Measurements from ENCODE around the gene HLA-DQB2.
"Not testable (repeated sequence)": the region's sequence is repeated elsewhere in the genome, so short reads cannot be mapped to it uniquely, and the experiment has no call there.

HLA-DQB2 gene

DNA sequence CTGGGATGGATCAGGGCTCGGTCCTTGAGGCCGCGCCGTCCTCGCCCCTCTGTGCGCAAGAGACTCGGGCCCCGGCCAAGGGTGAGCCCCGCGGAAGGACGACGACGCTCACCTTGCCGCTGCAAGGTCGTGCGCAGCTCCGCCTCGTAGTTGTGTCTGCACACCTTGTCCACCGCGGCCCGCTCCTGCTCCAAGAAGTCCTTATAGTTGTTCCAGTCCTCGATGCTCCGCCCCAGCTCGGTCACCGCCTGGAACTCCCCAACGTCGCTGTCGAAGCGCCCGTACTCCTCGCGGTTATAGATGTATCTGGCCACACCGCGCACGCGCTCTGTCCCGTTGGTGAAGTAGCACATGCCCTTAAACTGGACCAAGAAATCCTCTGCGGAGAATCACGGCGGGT lies 1.8 kb downstream of the HLA-DQB2 start:
- no peaks in the 10 kb centered on the region for H4K20me1 ChIP-seq
- H3K9me3 ChIP-seq (replicated peaks in 1 of 11) = no peaks in the 10 kb centered on the region
- no peak overlapping the region for H3K4me2 ChIP-seq
- no peak overlapping the region for H3K9ac ChIP-seq
- H3K4me1 ChIP-seq = no peaks in the 10 kb centered on the region
- H3K27me3 ChIP-seq = 0 out of 22 replicates have a peak, but pooled peaks cover 0 to 3% (median 0%) of the 10 kb centered on the region in 11 experiments
- TF ChIP-seq Cebpa-rat (IDR thresholded peaks at IDR 0.05) = no peak
- no peak overlapping the region for H3K4me3 ChIP-seq
- H3K36me3 ChIP-seq = no peaks in the 10 kb centered on the region
- no peak overlapping the region for H3K27ac ChIP-seq

DNA sequence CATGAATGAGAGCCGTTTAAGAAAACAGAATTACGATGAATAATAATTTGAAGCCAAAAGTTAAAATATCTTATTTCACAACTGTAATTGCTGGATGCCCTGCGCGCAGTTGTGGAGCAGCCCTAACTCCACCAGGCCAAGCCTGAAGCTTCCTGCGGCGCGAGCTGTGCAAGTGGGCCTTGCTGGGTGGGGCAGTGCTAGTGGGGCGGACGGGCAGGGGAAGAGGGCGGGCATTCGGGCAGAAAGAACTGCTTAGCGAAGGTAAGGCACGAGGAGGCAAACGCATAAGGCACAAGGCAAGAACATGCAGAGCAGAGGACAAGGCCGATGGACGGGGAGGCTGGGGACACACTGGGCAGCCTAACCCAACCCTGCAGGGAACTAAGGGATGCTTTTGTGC lies 2.3 kb downstream of the HLA-DQB2 start:
- Histone ChIP-seq H4K20me1 (no peaks in the 10 kb centered on the region), H3K27ac (no peak overlapping the region), H3K36me3 (no peaks in the 10 kb centered on the region), H3K4me3 (no peak overlapping the region), H3K9me3 (replicated peaks in 1 of 11) (no peaks in the 10 kb centered on the region), H3K4me2 (no peak overlapping the region), H3K4me1 (no peaks in the 10 kb centered on the region), H3K9ac (no peak overlapping the region), H3K27me3 (0 out of 22 replicates have a peak, but pooled peaks cover 0 to 3% (median 0%) of the 10 kb centered on the region in 11 experiments)
- no peak for TF ChIP-seq Cebpa-rat (IDR thresholded peaks at IDR 0.05)

DNA sequence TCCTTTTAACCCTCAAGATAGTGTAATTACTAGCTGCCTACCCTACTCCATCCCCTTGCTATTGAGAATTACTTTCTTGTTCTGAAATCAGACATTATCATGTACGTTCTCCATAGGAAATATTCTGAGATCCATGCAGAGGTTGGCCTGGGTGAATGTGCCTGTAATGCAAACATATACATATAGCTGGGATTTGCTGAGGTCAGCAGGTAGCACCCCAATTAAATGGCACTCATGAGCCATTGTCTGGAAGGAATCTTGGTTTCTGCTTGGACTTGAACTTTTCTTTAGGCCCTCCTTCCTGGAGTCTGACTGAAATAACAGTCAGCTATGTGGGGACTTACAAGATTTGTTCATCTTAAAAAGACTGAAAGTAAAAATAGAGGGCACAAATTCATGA lies 3.7 kb downstream of the HLA-DQB2 start:
- Histone ChIP-seq H3K4me2 (no peak overlapping the region), H3K4me3 (no peak overlapping the region), H3K27me3 (0 out of 22 replicates have a peak, but pooled peaks cover 0 to 3% (median 0%) of the 10 kb centered on the region in 11 experiments), H3K9me3 (replicated peaks in 1 of 11) (no peaks in the 10 kb centered on the region), H3K9ac (no peak overlapping the region), H3K27ac (no peak overlapping the region), H3K4me1 (no peaks in the 10 kb centered on the region), H4K20me1 (no peaks in the 10 kb centered on the region), H3K36me3 (no peaks in the 10 kb centered on the region)
- TF ChIP-seq Cebpa-rat (IDR thresholded peaks at IDR 0.05) = no peak

DNA sequence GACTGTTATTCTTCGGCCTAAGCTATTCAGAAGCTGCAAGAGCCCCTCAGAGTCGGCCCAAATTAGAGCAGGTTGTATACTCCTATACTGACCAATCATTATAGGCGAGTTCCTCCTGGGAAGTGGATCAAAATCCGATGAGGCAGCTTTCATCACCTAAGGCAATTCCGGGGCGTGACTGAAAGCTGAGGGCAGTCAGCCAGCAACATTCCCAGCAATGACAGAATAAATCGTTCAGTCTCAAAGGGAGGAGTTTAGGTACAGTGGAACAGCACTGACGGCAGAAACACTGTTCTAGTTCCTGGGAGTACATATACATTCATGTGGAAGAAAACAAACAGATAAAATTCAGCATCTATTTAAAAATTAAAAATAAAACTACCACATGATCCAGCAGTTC lies 10.8 kb downstream of the HLA-DQB2 start:
- no peaks in the 10 kb centered on the region for H3K27me3 ChIP-seq
- H4K20me1 ChIP-seq = no peaks in the 10 kb centered on the region
- no peaks in the 10 kb centered on the region for H3K4me1 ChIP-seq
- H3K4me3 ChIP-seq = no peak overlapping the region
- no peak overlapping the region for H3K9ac ChIP-seq
- TF ChIP-seq Cebpa-rat (IDR thresholded peaks at IDR 0.05) = no peak
- H3K9me3 ChIP-seq (replicated peaks in 1 of 11) = no peaks in the 10 kb centered on the region
- H3K27ac ChIP-seq = no peak overlapping the region
- no peaks in the 10 kb centered on the region for H3K36me3 ChIP-seq
- H3K4me2 ChIP-seq = no peak overlapping the region

DNA sequence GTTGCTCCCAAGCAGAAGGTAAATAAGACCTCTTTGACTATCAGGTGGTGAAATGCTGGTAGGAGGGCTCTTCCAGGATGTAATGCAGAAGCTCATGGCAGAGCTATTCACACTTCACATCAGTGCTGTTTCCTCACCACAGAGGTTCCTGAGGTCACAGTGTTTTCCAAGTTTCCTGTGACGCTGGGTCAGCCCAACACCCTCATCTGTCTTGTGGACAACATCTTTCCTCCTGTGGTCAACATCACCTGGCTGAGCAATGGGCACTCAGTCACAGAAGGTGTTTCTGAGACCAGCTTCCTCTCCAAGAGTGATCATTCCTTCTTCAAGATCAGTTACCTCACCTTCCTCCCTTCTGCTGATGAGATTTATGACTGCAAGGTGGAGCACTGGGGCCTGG lies 17.7 kb downstream of the HLA-DQB2 start:
- H3K36me3 ChIP-seq; H3K4me2 ChIP-seq; H3K27me3 ChIP-seq; H3K4me1 ChIP-seq; H3K4me3 ChIP-seq; H4K20me1 ChIP-seq; H3K27ac ChIP-seq; H3K9me3 ChIP-seq (replicated peaks in 1 of 11); H3K9ac ChIP-seq: not testable (repeated sequence)

DNA sequence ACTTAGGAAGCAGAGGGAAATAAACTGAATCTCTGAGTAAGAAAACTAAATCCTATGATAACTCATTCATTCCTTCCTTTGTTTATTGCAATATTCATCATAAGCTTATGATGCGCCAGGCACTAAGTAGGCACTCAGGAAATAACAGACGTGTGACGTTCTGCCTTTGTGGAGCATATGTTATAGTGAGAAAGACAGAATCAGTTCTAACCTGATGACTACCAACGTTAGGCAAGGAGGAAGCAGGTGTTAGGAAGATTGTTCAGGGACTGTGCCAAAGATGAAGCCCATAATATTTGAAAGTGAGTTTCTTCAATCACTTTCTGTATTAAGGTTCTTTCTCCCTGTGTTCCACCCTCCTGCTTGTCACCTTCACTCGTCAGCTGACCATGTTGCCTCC lies 18.6 kb downstream of the HLA-DQB2 start:
- Histone ChIP-seq H3K27me3 (no peaks in the 10 kb centered on the region), H3K4me2 (no peak overlapping the region; a peak in 1 of 22 replicates), H3K27ac (no peak overlapping the region), H3K4me1 (peaks cover 0 to 5% (median 0%) of the 10 kb centered on the region in 10 experiments; a peak in 1 of 20 replicates), H4K20me1 (no peaks in the 10 kb centered on the region), H3K36me3 (no peaks in the 10 kb centered on the region), H3K4me3 (no peak overlapping the region), H3K9ac (no peak overlapping the region), H3K9me3 (replicated peaks in 1 of 11) (no peaks in the 10 kb centered on the region)
- no peak for TF ChIP-seq Cebpa-rat (IDR thresholded peaks at IDR 0.05)

DNA sequence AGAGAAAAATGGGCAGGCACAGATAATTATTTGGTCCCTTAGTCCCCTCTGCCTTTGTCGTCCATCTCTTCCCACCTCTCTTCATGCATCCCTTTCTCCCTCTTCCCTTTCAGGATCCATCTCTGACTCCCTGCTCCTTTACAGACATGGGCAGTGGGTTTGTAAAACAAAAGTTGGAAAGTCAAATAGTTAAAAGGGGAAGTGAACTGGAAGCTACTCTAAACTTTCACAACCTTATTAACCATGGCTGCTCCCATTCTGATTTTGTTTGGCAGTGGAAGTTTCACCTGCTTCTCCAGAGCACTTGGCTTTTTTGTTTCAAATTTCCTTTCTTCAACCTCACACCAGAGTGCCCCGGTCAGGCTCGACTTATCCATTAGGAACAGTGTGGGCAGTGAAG lies 21.0 kb downstream of the HLA-DQB2 start:
- Histone ChIP-seq H4K20me1 (no peaks in the 10 kb centered on the region), H3K27me3 (no peaks in the 10 kb centered on the region), H3K9ac (no peak overlapping the region), H3K36me3 (no peaks in the 10 kb centered on the region), H3K27ac (no peak overlapping the region), H3K4me3 (no peak overlapping the region), H3K4me1 (peaks cover 0 to 5% (median 0%) of the 10 kb centered on the region in 10 experiments; a peak in 1 of 20 replicates), H3K9me3 (replicated peaks in 1 of 11) (no peaks in the 10 kb centered on the region), H3K4me2 (no peak overlapping the region)
- TF ChIP-seq Cebpa-rat (IDR thresholded peaks at IDR 0.05) = no peak

DNA sequence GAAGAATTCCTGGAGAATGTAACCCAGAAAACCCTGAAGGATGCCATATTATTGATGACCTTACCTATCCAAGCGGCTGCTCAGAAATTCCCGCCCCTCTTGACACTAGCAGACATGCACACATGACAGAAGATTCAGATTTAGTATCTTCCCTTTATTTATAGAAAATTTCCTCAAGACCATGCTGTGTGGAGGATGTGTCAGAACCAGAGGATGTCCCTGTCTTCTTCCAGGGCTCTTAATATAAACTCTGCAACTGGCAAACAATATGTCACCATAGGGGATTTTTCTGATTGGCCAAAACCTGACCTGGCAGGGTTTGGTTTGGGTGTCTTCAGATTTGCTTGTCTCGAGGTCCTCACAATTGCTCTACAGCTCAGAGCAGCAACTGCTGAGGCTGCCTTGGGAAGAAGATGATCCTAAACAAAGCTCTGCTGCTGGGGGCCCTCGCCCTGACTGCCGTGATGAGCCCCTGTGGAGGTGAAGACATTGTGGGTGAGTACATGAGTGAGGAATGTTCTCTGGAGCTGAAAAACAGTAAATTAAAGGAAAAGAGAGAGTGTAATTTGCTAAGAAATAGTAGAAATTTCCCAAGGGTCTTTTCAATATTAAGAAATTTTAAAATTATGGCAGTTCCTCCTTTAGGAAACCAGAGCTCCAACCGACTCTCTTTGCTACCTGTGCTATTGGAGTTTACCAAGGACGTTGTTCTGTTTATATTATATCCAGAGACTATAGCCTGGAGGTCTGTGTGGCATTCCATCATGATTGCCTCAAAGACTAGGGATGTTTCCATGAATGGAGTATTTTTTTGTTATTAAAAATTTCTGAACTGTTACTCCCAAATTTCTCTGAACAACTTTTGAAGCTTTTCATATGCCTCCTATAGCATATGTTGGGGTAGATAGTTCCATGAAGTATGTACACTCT lies 22.0 kb downstream of the HLA-DQB2 start, which contains the start of gene HLA-DQA2:
HLA-DQA2 (plus strand) TSS at position 361 of the 930 bp plus-strand sequence; CDS start at position 414, 53 bp downstream.
- peaks cover 0 to 5% (median 0%) of the 10 kb centered on the region in 10 experiments; a peak in 1 of 20 replicates for H3K4me1 ChIP-seq
- TF ChIP-seq Cebpa-rat (IDR thresholded peaks at IDR 0.05) = no peak
- no peaks in the 10 kb centered on the region for H3K9me3 ChIP-seq (replicated peaks in 1 of 11)
- H3K36me3 ChIP-seq = no peaks in the 10 kb centered on the region
- no peak within 1 kb of the TSS for H3K9ac ChIP-seq
- H3K27me3 ChIP-seq = no peaks in the 10 kb centered on the region
- no peaks in the 10 kb centered on the region for H4K20me1 ChIP-seq
- H3K4me2 ChIP-seq = no peak within 1 kb of the TSS
- no peak within 1 kb of the TSS for H3K27ac ChIP-seq
- H3K4me3 ChIP-seq = no peak within 1 kb of the TSS

DNA sequence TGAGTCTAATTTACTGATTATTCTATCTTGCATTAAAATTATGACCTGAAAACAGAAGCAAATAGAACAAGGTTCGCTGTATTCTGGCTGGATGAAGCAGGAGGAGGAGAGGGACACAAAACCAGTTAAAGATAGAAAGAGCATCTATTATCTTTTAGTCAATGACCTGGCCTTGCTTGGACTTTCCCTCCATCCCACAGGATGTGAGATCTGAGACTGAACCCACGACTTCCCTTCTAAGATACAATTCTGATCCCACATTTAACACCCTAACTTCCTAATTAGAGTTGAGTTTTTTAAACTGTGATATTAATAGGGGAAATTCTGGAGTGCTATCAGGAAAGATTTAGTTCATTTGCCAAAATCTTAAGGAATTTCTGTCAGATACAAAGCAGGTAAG lies 25.2 kb downstream of the HLA-DQB2 start:
- Histone ChIP-seq H3K4me2 (no peak overlapping the region), H3K27me3 (no peaks in the 10 kb centered on the region), H4K20me1 (no peaks in the 10 kb centered on the region), H3K9ac (no peak overlapping the region), H3K4me1 (no peaks in the 10 kb centered on the region), H3K4me3 (no peak overlapping the region), H3K36me3 (no peaks in the 10 kb centered on the region), H3K27ac (no peak overlapping the region), H3K9me3 (replicated peaks in 1 of 11) (no peaks in the 10 kb centered on the region; a peak in 1 of 22 replicates)
- no peak for TF ChIP-seq Cebpa-rat (IDR thresholded peaks at IDR 0.05)

DNA sequence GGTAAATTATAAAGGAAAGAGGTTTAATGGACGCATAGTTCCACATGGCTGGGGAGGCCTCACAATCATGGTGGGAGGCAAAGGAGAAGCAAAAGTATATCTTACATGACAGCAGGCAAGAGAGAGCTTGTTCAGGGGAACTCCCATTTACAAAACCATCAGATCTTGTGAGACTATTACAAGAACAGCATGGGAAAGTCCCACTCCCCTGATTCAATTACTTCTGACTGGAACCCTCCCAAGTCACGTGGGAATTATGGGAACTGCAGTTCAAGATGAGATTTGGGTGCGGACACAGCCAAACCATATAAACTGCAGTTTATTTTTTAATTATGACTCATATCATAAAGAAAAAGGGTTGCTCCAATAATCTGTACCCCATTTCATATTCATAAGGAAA lies 44.5 kb downstream of the HLA-DQB2 start:
- peaks cover 0 to 11% (median 0%) of the 10 kb centered on the region in 10 experiments; a peak in 3 of 20 replicates for H3K4me1 ChIP-seq
- no peaks in the 10 kb centered on the region for H3K36me3 ChIP-seq
- H4K20me1 ChIP-seq = no peaks in the 10 kb centered on the region
- TF ChIP-seq Cebpa-rat (IDR thresholded peaks at IDR 0.05) = no peak
- H3K27me3 ChIP-seq = no peaks in the 10 kb centered on the region; a peak in 3 of 22 replicates
- no peak overlapping the region for H3K4me2 ChIP-seq
- peak overlapping the region in 1 of 11 experiments; percentile 15; a peak in 1 of 22 replicates for H3K27ac ChIP-seq
- H3K4me3 ChIP-seq = no peak overlapping the region
- no peaks in the 10 kb centered on the region for H3K9me3 ChIP-seq (replicated peaks in 1 of 11)
- no peak overlapping the region for H3K9ac ChIP-seq
